ENCODE data around the gene TFDP2. TPM values are rescaled to one million over a fixed set of nuclear protein-coding genes. Genes with fewer than 3 reads are reported as not detected.

Gene TFDP2, protein sequence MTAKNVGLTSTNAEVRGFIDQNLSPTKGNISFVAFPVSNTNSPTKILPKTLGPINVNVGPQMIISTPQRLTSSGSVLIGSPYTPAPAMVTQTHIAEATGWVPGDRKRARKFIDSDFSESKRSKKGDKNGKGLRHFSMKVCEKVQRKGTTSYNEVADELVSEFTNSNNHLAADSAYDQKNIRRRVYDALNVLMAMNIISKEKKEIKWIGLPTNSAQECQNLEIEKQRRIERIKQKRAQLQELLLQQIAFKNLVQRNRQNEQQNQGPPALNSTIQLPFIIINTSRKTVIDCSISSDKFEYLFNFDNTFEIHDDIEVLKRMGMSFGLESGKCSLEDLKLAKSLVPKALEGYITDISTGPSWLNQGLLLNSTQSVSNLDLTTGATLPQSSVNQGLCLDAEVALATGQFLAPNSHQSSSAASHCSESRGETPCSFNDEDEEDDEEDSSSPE
- polyA plus RNA-seq (2012; ENCODE audit: low read depth, missing spikeins) = 30.6 TPM

- peak; percentile 93 for DNase-seq (ENCODE audit: insufficient read length, low spot score)
- TF ChIP-seq POLR2AphosphoS5 (IDR thresholded peaks at IDR 0.05; ENCODE audit: low read depth, low read length) (peak; percentile 30; the same call in 1 of the 2 replicates), POLR2A (IDR thresholded peaks at IDR 0.05; ENCODE audit: low read depth, low read length) (peak; percentile 53; the same call in 1 of the 2 replicates), PAX5 (IDR thresholded peaks at IDR 0.05; ENCODE audit: insufficient read depth, low read length, severe bottlenecking) (no peak)
- peak; percentile 99 for FAIRE-seq
These were observed at the start of gene TFDP2 for GRCh38 chr3:142148792-142149672. Gene TFDP2 (minus strand): TSS chr3:142149544. CDS start chr3:142101749, 47,795 bp downstream.

- FAIRE-seq (no peak), DNase-seq (ENCODE audit: insufficient read length, low spot score) (no peak)
- no peak for TF ChIP-seq POLR2AphosphoS5 (IDR thresholded peaks at IDR 0.05; ENCODE audit: low read depth, low read length)
These were observed 39.5 kb upstream of the TFDP2 start for GRCh38 chr3:142188846-142189245.

- TF ChIP-seq POLR2AphosphoS5 (IDR thresholded peaks at IDR 0.05; ENCODE audit: low read depth, low read length) (no peak), TAF1 (IDR thresholded peaks at IDR 0.05; ENCODE audit: low read depth, low read length) (no peak), PAX5 (IDR thresholded peaks at IDR 0.05; ENCODE audit: insufficient read depth, low read length, severe bottlenecking) (no peak), POU2F2 (IDR thresholded peaks at IDR 0.05; ENCODE audit: low read depth, low read length) (no peak), SPI1 (IDR thresholded peaks at IDR 0.05; ENCODE audit: low read depth, low read length) (no peak), POLR2A (IDR thresholded peaks at IDR 0.05; ENCODE audit: low read depth, low read length) (no peak)
- FAIRE-seq (no peak), DNase-seq (ENCODE audit: insufficient read length, low spot score) (no peak)
These were observed 31.5 kb upstream of the TFDP2 start for GRCh38 chr3:142180761-142181362.

DNA sequence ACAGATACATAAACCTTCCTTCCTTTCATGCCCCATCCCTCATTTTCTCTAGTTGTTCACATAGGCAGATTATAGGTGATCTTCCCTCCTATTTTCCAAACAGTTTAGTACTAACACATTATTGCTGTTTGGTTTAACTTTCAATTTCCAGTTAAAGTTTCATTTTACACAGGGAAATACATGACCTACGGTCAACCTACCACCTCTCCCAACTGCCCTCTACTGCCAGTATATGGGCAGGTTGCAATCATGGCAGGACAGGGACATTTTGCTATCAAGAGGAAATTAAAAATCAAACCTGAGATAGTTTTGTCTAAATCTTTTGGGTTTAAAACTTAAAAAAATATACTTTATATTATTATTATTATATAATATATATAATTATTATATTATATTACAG lies 26.1 kb upstream of the TFDP2 start:
- FAIRE-seq (no peak), DNase-seq (ENCODE audit: insufficient read length, low spot score) (no peak)
- TF ChIP-seq POU2F2 (IDR thresholded peaks at IDR 0.05; ENCODE audit: low read depth, low read length) (no peak), PAX5 (IDR thresholded peaks at IDR 0.05; ENCODE audit: insufficient read depth, low read length, severe bottlenecking) (no peak), SPI1 (IDR thresholded peaks at IDR 0.05; ENCODE audit: low read depth, low read length) (no peak), POLR2A (IDR thresholded peaks at IDR 0.05; ENCODE audit: low read depth, low read length) (no peak), POLR2AphosphoS5 (IDR thresholded peaks at IDR 0.05; ENCODE audit: low read depth, low read length) (no peak), TAF1 (IDR thresholded peaks at IDR 0.05; ENCODE audit: low read depth, low read length) (no peak)

- no peak for FAIRE-seq
These were observed 25.2 kb upstream of the TFDP2 start for GRCh38 chr3:142174559-142174958.

GRCh38 chr3:142168514-142168913 lies 19.2 kb upstream of the TFDP2 start:
- DNase-seq (ENCODE audit: insufficient read length, low spot score) (no peak), FAIRE-seq (peak; percentile 68)
- TF ChIP-seq POU2F2 (IDR thresholded peaks at IDR 0.05; ENCODE audit: low read depth, low read length) = no peak
- TF ChIP-seq TAF1 (IDR thresholded peaks at IDR 0.05; ENCODE audit: low read depth, low read length) = no peak
- TF ChIP-seq POLR2AphosphoS5 (IDR thresholded peaks at IDR 0.05; ENCODE audit: low read depth, low read length) = no peak
- no peak for TF ChIP-seq SPI1 (IDR thresholded peaks at IDR 0.05; ENCODE audit: low read depth, low read length)
- TF ChIP-seq POLR2A (IDR thresholded peaks at IDR 0.05; ENCODE audit: low read depth, low read length) = no peak
- no peak for TF ChIP-seq PAX5 (IDR thresholded peaks at IDR 0.05; ENCODE audit: insufficient read depth, low read length, severe bottlenecking)

More at GRCh38 chr3:142174559-142174958, 25.2 kb upstream of the TFDP2 start:
- no peak for TF ChIP-seq SPI1 (IDR thresholded peaks at IDR 0.05; ENCODE audit: low read depth, low read length)
- TF ChIP-seq TAF1 (IDR thresholded peaks at IDR 0.05; ENCODE audit: low read depth, low read length) = no peak
- TF ChIP-seq POLR2AphosphoS5 (IDR thresholded peaks at IDR 0.05; ENCODE audit: low read depth, low read length) = no peak
- no peak for TF ChIP-seq PAX5 (IDR thresholded peaks at IDR 0.05; ENCODE audit: insufficient read depth, low read length, severe bottlenecking)
- TF ChIP-seq POU2F2 (IDR thresholded peaks at IDR 0.05; ENCODE audit: low read depth, low read length) = no peak
- TF ChIP-seq POLR2A (IDR thresholded peaks at IDR 0.05; ENCODE audit: low read depth, low read length) = no peak
- no peak for DNase-seq (ENCODE audit: insufficient read length, low spot score)

DNA sequence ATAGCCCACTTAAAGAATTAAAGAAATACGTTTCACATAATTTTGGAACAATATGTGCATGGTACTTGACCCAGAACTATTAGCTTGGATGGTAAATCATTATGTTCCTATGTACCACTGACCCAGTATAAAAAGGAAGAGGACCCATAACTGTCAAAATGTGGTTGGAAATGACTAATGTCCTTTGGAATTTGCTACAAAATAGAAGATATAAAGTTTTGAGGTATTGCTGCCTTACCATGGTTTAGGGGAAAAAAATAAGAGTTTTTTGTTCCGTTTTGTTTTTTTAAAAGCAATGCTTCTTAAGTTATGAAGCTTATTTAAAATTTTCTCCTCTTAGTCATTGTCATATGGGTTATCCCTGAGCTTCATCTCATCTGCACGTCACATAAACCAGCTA lies 15.8 kb upstream of the TFDP2 start:
- FAIRE-seq = no peak
- no peak for TF ChIP-seq POLR2A (IDR thresholded peaks at IDR 0.05; ENCODE audit: low read depth, low read length)
- no peak for TF ChIP-seq SPI1 (IDR thresholded peaks at IDR 0.05; ENCODE audit: low read depth, low read length)
- TF ChIP-seq POU2F2 (IDR thresholded peaks at IDR 0.05; ENCODE audit: low read depth, low read length) = no peak
- TF ChIP-seq TAF1 (IDR thresholded peaks at IDR 0.05; ENCODE audit: low read depth, low read length) = no peak
- no peak for TF ChIP-seq PAX5 (IDR thresholded peaks at IDR 0.05; ENCODE audit: insufficient read depth, low read length, severe bottlenecking)
- TF ChIP-seq POLR2AphosphoS5 (IDR thresholded peaks at IDR 0.05; ENCODE audit: low read depth, low read length) = no peak
- DNase-seq (ENCODE audit: insufficient read length, low spot score) = no peak

DNA sequence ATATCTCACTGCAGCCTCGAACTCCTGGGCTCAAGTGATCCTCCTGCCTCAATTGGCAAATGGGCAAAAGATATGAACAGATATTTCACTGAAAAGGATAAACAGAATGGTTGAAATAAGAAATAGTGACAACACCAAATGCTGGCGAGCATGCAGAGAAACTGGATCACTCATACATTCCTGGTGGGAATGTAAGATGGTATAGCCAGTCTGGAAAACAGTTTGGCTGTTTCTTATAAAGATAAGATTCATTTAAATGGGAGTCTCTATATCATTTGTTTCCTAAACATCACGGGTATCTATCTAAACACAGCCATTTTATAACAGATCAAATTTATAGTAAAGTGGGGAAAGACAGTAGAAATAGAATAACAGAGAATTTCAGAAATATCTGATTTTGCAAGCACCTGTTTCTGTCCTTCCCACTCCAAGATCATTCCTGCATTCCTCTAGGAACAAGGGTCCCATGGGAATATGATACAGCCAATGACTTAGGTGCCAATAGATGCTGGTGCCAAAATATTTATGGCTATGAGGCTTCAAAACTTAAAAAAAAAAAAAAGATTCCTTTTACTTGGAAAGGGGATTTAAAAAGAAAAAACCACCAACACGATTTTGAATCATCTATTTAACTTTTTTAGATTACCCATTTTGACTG lies 9.9 kb upstream of the TFDP2 start:
- TF ChIP-seq POLR2AphosphoS5 (IDR thresholded peaks at IDR 0.05; ENCODE audit: low read depth, low read length) (no peak), POU2F2 (IDR thresholded peaks at IDR 0.05; ENCODE audit: low read depth, low read length) (no peak), TAF1 (IDR thresholded peaks at IDR 0.05; ENCODE audit: low read depth, low read length) (no peak), SPI1 (IDR thresholded peaks at IDR 0.05; ENCODE audit: low read depth, low read length) (no peak), POLR2A (IDR thresholded peaks at IDR 0.05; ENCODE audit: low read depth, low read length) (no peak), PAX5 (IDR thresholded peaks at IDR 0.05; ENCODE audit: insufficient read depth, low read length, severe bottlenecking) (no peak)
- FAIRE-seq = no peak
- no peak for DNase-seq (ENCODE audit: insufficient read length, low spot score)

Measured in GM12891 (cell line).